ENCODE data around the gene ETHE1.

DNA sequence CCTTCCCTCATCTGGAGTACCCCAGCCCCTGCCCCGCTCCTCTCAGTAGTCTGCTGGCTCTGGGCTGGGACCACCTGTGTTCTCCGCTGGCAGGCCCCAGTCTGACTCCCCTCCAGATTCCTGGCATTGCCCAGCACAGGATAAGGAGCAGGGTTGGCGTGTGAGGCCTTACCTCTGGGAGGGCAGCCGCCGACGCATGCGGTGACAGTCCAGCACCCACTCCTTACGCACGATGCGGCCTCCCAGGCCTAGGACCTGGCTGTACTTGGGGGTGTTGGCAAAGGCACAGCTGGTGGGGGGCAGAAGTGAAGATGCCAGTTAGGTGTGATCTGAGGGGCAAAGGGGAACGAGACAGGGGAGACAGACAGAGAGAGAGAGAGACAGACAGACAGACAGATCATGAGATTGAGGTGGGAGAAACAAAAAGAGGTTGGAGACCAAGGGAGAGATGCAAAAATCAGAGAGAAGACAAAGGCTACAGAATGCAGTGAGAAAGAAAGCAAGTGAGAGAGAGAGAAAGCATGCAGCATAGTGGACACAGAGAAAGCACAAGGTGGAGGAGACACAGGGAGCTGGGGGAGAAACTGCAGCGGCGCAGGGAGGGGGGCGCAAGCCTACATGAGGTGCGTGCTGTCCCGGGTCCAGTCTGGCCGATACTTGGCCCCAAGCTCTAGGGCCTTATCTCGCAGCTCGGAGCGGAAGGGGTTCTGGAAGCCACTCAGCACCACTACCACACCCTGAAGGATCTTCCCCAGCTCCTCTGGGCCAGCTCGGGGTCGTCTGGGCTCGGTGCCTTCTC lies 24.6 kb upstream of the ETHE1 start:
- TF ChIP-seq, protein P1, sequence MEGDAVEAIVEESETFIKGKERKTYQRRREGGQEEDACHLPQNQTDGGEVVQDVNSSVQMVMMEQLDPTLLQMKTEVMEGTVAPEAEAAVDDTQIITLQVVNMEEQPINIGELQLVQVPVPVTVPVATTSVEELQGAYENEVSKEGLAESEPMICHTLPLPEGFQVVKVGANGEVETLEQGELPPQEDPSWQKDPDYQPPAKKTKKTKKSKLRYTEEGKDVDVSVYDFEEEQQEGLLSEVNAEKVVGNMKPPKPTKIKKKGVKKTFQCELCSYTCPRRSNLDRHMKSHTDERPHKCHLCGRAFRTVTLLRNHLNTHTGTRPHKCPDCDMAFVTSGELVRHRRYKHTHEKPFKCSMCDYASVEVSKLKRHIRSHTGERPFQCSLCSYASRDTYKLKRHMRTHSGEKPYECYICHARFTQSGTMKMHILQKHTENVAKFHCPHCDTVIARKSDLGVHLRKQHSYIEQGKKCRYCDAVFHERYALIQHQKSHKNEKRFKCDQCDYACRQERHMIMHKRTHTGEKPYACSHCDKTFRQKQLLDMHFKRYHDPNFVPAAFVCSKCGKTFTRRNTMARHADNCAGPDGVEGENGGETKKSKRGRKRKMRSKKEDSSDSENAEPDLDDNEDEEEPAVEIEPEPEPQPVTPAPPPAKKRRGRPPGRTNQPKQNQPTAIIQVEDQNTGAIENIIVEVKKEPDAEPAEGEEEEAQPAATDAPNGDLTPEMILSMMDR (IDR thresholded peaks at IDR 0.05; ENCODE audit: low read depth, low read length) = no peak
- TF ChIP-seq POLR2A (IDR thresholded peaks at IDR 0.05; ENCODE audit: extremely low read depth, insufficient read length) = no peak

All from NB4 (cell line).